Measurements from ENCODE around the gene COMMD10.

Gene COMMD10

GRCh38 chr5:116130471-116130870 lies 45.6 kb downstream of the COMMD10 start:
- no peaks in the 10 kb centered on the region for H3K79me2 ChIP-seq (ENCODE audit: insufficient read depth, low read length)
- no peak overlapping the region for H2AFZ ChIP-seq (ENCODE audit: low read depth, low read length, severe bottlenecking)

GRCh38 chr5:116130976-116131375 lies 46.2 kb downstream of the COMMD10 start:
- H3K4me2 ChIP-seq (ENCODE audit: low read depth, low read length, poor library complexity, severe bottlenecking): no peak overlapping the region
- H3F3A ChIP-seq (ENCODE audit: insufficient read depth): no peaks in the 10 kb centered on the region
- no peak overlapping the region for H3K9ac ChIP-seq (ENCODE audit: low read length)
- no peak overlapping the region for H3K27ac ChIP-seq (ENCODE audit: low read depth, low read length)
- no peaks in the 10 kb centered on the region for H3K27me3 ChIP-seq (ENCODE audit: low read length)
- no peaks in the 10 kb centered on the region for H4K20me1 ChIP-seq (ENCODE audit: low read depth, low read length)
- TF ChIP-seq CTCF (IDR thresholded peaks at IDR 0.05; ENCODE audit: insufficient read depth, low read length, poor library complexity, severe bottlenecking) (no peak), EZH2phosphoT487 (conservative IDR thresholded peaks at IDR 0.05; ENCODE audit: low read length) (no peak)
- no peaks in the 10 kb centered on the region for H3K9me3 ChIP-seq (ENCODE audit: insufficient read depth, low read length)
- no peaks in the 10 kb centered on the region for H3K36me3 ChIP-seq (ENCODE audit: low read length)
- no peak overlapping the region for H3K4me3 ChIP-seq (ENCODE audit: insufficient read depth, low read length, poor library complexity, severe bottlenecking)
- H3K9me2 ChIP-seq (replicated peaks; ENCODE audit: insufficient read depth, low read length): no peaks in the 10 kb centered on the region
- no peaks in the 10 kb centered on the region for H3K79me2 ChIP-seq (ENCODE audit: insufficient read depth, low read length)
- H2AFZ ChIP-seq (ENCODE audit: low read depth, low read length, severe bottlenecking): no peak overlapping the region

More at GRCh38 chr5:116130471-116130870, 45.6 kb downstream of the COMMD10 start:
- Histone ChIP-seq H4K20me1 (ENCODE audit: low read depth, low read length) (no peaks in the 10 kb centered on the region), H3K36me3 (ENCODE audit: low read length) (no peaks in the 10 kb centered on the region), H3K9me2 (replicated peaks; ENCODE audit: insufficient read depth, low read length) (no peaks in the 10 kb centered on the region), H3K4me3 (ENCODE audit: insufficient read depth, low read length, poor library complexity, severe bottlenecking) (no peak overlapping the region), H3K9ac (ENCODE audit: low read length) (no peak overlapping the region), H3K9me3 (ENCODE audit: insufficient read depth, low read length) (no peaks in the 10 kb centered on the region), H3K4me2 (ENCODE audit: low read depth, low read length, poor library complexity, severe bottlenecking) (no peak overlapping the region), H3K27me3 (ENCODE audit: low read length) (no peaks in the 10 kb centered on the region), H3F3A (ENCODE audit: insufficient read depth) (no peaks in the 10 kb centered on the region), H3K27ac (ENCODE audit: low read depth, low read length) (no peak overlapping the region)
- TF ChIP-seq CTCF (IDR thresholded peaks at IDR 0.05; ENCODE audit: insufficient read depth, low read length, poor library complexity, severe bottlenecking) (no peak), EZH2phosphoT487 (conservative IDR thresholded peaks at IDR 0.05; ENCODE audit: low read length) (no peak)

- H3K4me3 ChIP-seq (ENCODE audit: insufficient read depth, low read length, poor library complexity, severe bottlenecking): no peak overlapping the region
- no peak overlapping the region for H3K27ac ChIP-seq (ENCODE audit: low read depth, low read length)
- no peak overlapping the region for H2AFZ ChIP-seq (ENCODE audit: low read depth, low read length, severe bottlenecking)
- H3K9me3 ChIP-seq (ENCODE audit: insufficient read depth, low read length): no peaks in the 10 kb centered on the region
- TF ChIP-seq EZH2phosphoT487 (conservative IDR thresholded peaks at IDR 0.05; ENCODE audit: low read length) (no peak), CTCF (IDR thresholded peaks at IDR 0.05; ENCODE audit: insufficient read depth, low read length, poor library complexity, severe bottlenecking) (no peak)
- H3K36me3 ChIP-seq (ENCODE audit: low read length): no peaks in the 10 kb centered on the region
- no peaks in the 10 kb centered on the region for H3K79me2 ChIP-seq (ENCODE audit: insufficient read depth, low read length)
- no peaks in the 10 kb centered on the region for H3K9me2 ChIP-seq (replicated peaks; ENCODE audit: insufficient read depth, low read length)
- H3K9ac ChIP-seq (ENCODE audit: low read length): no peak overlapping the region
- no peaks in the 10 kb centered on the region for H4K20me1 ChIP-seq (ENCODE audit: low read depth, low read length)
- no peak overlapping the region for H3K4me2 ChIP-seq (ENCODE audit: low read depth, low read length, poor library complexity, severe bottlenecking)
- H3K27me3 ChIP-seq (ENCODE audit: low read length): no peaks in the 10 kb centered on the region
- H3F3A ChIP-seq (ENCODE audit: insufficient read depth): peaks cover 4% of the 10 kb centered on the region; the same call in 1 of the 2 replicates
These were observed 48.5 kb downstream of the COMMD10 start for GRCh38 chr5:116133281-116133680.
